Measurements from ENCODE around the gene EIF4G3.

Gene EIF4G3

GRCh38 chr1:21001042-21001441, 175.7 kb downstream of the EIF4G3 start:
- Histone ChIP-seq H3K27me3 (replicated peaks; ENCODE audit: control insufficient read depth, insufficient read depth, low read length) (no peaks in the 10 kb centered on the region), H3K9me3 (ENCODE audit: control insufficient read depth, low read length) (no peaks in the 10 kb centered on the region), H3K36me3 (ENCODE audit: control insufficient read depth, insufficient read depth, low read length, severe bottlenecking) (no peaks in the 10 kb centered on the region), H3K4me1 (ENCODE audit: control insufficient read depth, insufficient read depth, low read length) (peaks cover 22% of the 10 kb centered on the region), H3K4me3 (ENCODE audit: low read length) (no peak overlapping the region), H3K9ac (ENCODE audit: low read length) (no peak overlapping the region)
- DNase-seq (ENCODE audit: low read depth) = no peak

GRCh38 chr1:21000245-21000594, 176.5 kb downstream of the EIF4G3 start:
- no peak overlapping the region for H3K9ac ChIP-seq (ENCODE audit: low read length)
- no peak overlapping the region for H3K4me3 ChIP-seq (ENCODE audit: low read length)
- no peaks in the 10 kb centered on the region for H3K27me3 ChIP-seq (replicated peaks; ENCODE audit: control insufficient read depth, insufficient read depth, low read length)
- no peaks in the 10 kb centered on the region for H3K9me3 ChIP-seq (ENCODE audit: control insufficient read depth, low read length)
- no peak for DNase-seq (ENCODE audit: low read depth)
- H3K4me1 ChIP-seq (ENCODE audit: control insufficient read depth, insufficient read depth, low read length) = peaks cover 16% of the 10 kb centered on the region
- no peaks in the 10 kb centered on the region for H3K36me3 ChIP-seq (ENCODE audit: control insufficient read depth, insufficient read depth, low read length, severe bottlenecking)

GRCh38 chr1:20999525-21000244, 177.0 kb downstream of the EIF4G3 start:
- DNase-seq (ENCODE audit: low read depth) = no peak
- no peak overlapping the region for H3K4me3 ChIP-seq (ENCODE audit: low read length)

GRCh38 chr1:20998826-20999225, 177.9 kb downstream of the EIF4G3 start:
- Histone ChIP-seq H3K9ac (ENCODE audit: low read length) (no peak overlapping the region), H3K9me3 (ENCODE audit: control insufficient read depth, low read length) (no peaks in the 10 kb centered on the region), H3K27me3 (replicated peaks; ENCODE audit: control insufficient read depth, insufficient read depth, low read length) (no peaks in the 10 kb centered on the region), H3K36me3 (ENCODE audit: control insufficient read depth, insufficient read depth, low read length, severe bottlenecking) (no peaks in the 10 kb centered on the region), H3K4me3 (ENCODE audit: low read length) (no peak overlapping the region), H3K4me1 (ENCODE audit: control insufficient read depth, insufficient read depth, low read length) (peaks cover 16% of the 10 kb centered on the region)
- no peak for DNase-seq (ENCODE audit: low read depth)

More at GRCh38 chr1:20999525-21000244, 177.0 kb downstream of the EIF4G3 start:
- H3K4me1 ChIP-seq (ENCODE audit: control insufficient read depth, insufficient read depth, low read length) = peaks cover 15% of the 10 kb centered on the region
- no peaks in the 10 kb centered on the region for H3K36me3 ChIP-seq (ENCODE audit: control insufficient read depth, insufficient read depth, low read length, severe bottlenecking)
- no peak overlapping the region for H3K9ac ChIP-seq (ENCODE audit: low read length)
- no peaks in the 10 kb centered on the region for H3K27me3 ChIP-seq (replicated peaks; ENCODE audit: control insufficient read depth, insufficient read depth, low read length)
- H3K9me3 ChIP-seq (ENCODE audit: control insufficient read depth, low read length) = no peaks in the 10 kb centered on the region

GRCh38 chr1:20997602-20998224, 179.0 kb downstream of the EIF4G3 start:
- no peaks in the 10 kb centered on the region for H3K36me3 ChIP-seq (ENCODE audit: control insufficient read depth, insufficient read depth, low read length, severe bottlenecking)
- peaks cover 27% of the 10 kb centered on the region for H3K4me1 ChIP-seq (ENCODE audit: control insufficient read depth, insufficient read depth, low read length)
- no peak overlapping the region for H3K4me3 ChIP-seq (ENCODE audit: low read length)
- H3K9ac ChIP-seq (ENCODE audit: low read length) = no peak overlapping the region
- DNase-seq (ENCODE audit: low read depth) = no peak
- no peaks in the 10 kb centered on the region for H3K27me3 ChIP-seq (replicated peaks; ENCODE audit: control insufficient read depth, insufficient read depth, low read length)
- no peaks in the 10 kb centered on the region for H3K9me3 ChIP-seq (ENCODE audit: control insufficient read depth, low read length)

GRCh38 chr1:20996554-20996953, 180.1 kb downstream of the EIF4G3 start:
- no peak for DNase-seq (ENCODE audit: low read depth)
- Histone ChIP-seq H3K4me3 (ENCODE audit: low read length) (no peak overlapping the region), H3K27me3 (replicated peaks; ENCODE audit: control insufficient read depth, insufficient read depth, low read length) (no peaks in the 10 kb centered on the region), H3K9me3 (ENCODE audit: control insufficient read depth, low read length) (no peaks in the 10 kb centered on the region), H3K36me3 (ENCODE audit: control insufficient read depth, insufficient read depth, low read length, severe bottlenecking) (no peaks in the 10 kb centered on the region), H3K4me1 (ENCODE audit: control insufficient read depth, insufficient read depth, low read length) (peaks cover 38% of the 10 kb centered on the region), H3K9ac (ENCODE audit: low read length) (no peak overlapping the region)

GRCh38 chr1:20993716-20994575, 182.8 kb downstream of the EIF4G3 start:
- DNase-seq (ENCODE audit: low read depth) = no peak
- Histone ChIP-seq H3K4me1 (ENCODE audit: control insufficient read depth, insufficient read depth, low read length) (peaks cover 39% of the 10 kb centered on the region), H3K9me3 (ENCODE audit: control insufficient read depth, low read length) (no peaks in the 10 kb centered on the region), H3K36me3 (ENCODE audit: control insufficient read depth, insufficient read depth, low read length, severe bottlenecking) (no peaks in the 10 kb centered on the region), H3K9ac (ENCODE audit: low read length) (no peak overlapping the region), H3K27me3 (replicated peaks; ENCODE audit: control insufficient read depth, insufficient read depth, low read length) (no peaks in the 10 kb centered on the region), H3K4me3 (ENCODE audit: low read length) (no peak overlapping the region)

GRCh38 chr1:20992322-20993056, 184.2 kb downstream of the EIF4G3 start:
- no peaks in the 10 kb centered on the region for H3K36me3 ChIP-seq (ENCODE audit: control insufficient read depth, insufficient read depth, low read length, severe bottlenecking)
- H3K4me3 ChIP-seq (ENCODE audit: low read length) = peak overlapping the region; percentile 68
- no peaks in the 10 kb centered on the region for H3K27me3 ChIP-seq (replicated peaks; ENCODE audit: control insufficient read depth, insufficient read depth, low read length)
- peak; percentile 87 for DNase-seq (ENCODE audit: low read depth)
- H3K9ac ChIP-seq (ENCODE audit: low read length) = peak overlapping the region; percentile 75
- H3K9me3 ChIP-seq (ENCODE audit: control insufficient read depth, low read length) = no peaks in the 10 kb centered on the region
- H3K4me1 ChIP-seq (ENCODE audit: control insufficient read depth, insufficient read depth, low read length) = peaks cover 46% of the 10 kb centered on the region

- Histone ChIP-seq H3K9me3 (ENCODE audit: control insufficient read depth, low read length) (no peaks in the 10 kb centered on the region), H3K4me1 (ENCODE audit: control insufficient read depth, insufficient read depth, low read length) (peaks cover 51% of the 10 kb centered on the region), H3K27me3 (replicated peaks; ENCODE audit: control insufficient read depth, insufficient read depth, low read length) (no peaks in the 10 kb centered on the region), H3K4me3 (ENCODE audit: low read length) (no peak overlapping the region), H3K36me3 (ENCODE audit: control insufficient read depth, insufficient read depth, low read length, severe bottlenecking) (no peaks in the 10 kb centered on the region), H3K9ac (ENCODE audit: low read length) (no peak overlapping the region)
- no peak for DNase-seq (ENCODE audit: low read depth)
Observed at GRCh38 chr1:20988943-20989342, 187.8 kb downstream of the EIF4G3 start.

- peaks cover 42% of the 10 kb centered on the region for H3K4me1 ChIP-seq (ENCODE audit: control insufficient read depth, insufficient read depth, low read length)
- H3K9ac ChIP-seq (ENCODE audit: low read length) = no peak overlapping the region
- no peaks in the 10 kb centered on the region for H3K9me3 ChIP-seq (ENCODE audit: control insufficient read depth, low read length)
- H3K4me3 ChIP-seq (ENCODE audit: low read length) = no peak overlapping the region
- peak; percentile 50 for DNase-seq (ENCODE audit: low read depth)
- H3K36me3 ChIP-seq (ENCODE audit: control insufficient read depth, insufficient read depth, low read length, severe bottlenecking) = no peaks in the 10 kb centered on the region
- H3K27me3 ChIP-seq (replicated peaks; ENCODE audit: control insufficient read depth, insufficient read depth, low read length) = no peaks in the 10 kb centered on the region
Observed at GRCh38 chr1:20987831-20988825, 188.6 kb downstream of the EIF4G3 start.
